HEK293 (cell line): Measurements from ENCODE around the gene METTL25B.

Experiments used
- GLIS2 ChIP-seq: fragments of 450-650 bp; formaldehyde crosslinking; IDR thresholded peaks from 2 replicates; pipeline ENCODE4 v1.5.1; 2016; ENCODE audit warnings: missing biosample characterization, missing genetic modification characterization
- HOXA7 ChIP-seq: sonication (generic); formaldehyde crosslinking; IDR thresholded peaks from 2 replicates; pipeline ENCODE4 v1.8.1; 2022; ENCODE audit warnings: missing genetic modification reagents, borderline replicate concordance
- HOXD13 ChIP-seq: sonication (generic); formaldehyde crosslinking; IDR thresholded peaks from 2 replicates; pipeline ENCODE4 v1.8.0; 2022; ENCODE audit warnings: missing genetic modification reagents, borderline replicate concordance
- INSM2 ChIP-seq: fragments of 450-650 bp; formaldehyde crosslinking; IDR thresholded peaks from 2 replicates; pipeline ENCODE4 v1.5.1; 2016; ENCODE audit warnings: missing biosample characterization, missing genetic modification characterization
- PRDM10 ChIP-seq: fragments of 450-650 bp; formaldehyde crosslinking; IDR thresholded peaks from 2 replicates; pipeline ENCODE4 v1.5.1; 2016; ENCODE audit warnings: missing biosample characterization, missing genetic modification characterization
- PRDM4 ChIP-seq: fragments of 450-650 bp; formaldehyde crosslinking; IDR thresholded peaks from 2 replicates; pipeline ENCODE4 v1.5.1; 2017; ENCODE audit warnings: missing biosample characterization, missing genetic modification characterization
- ZBTB17 ChIP-seq: fragments of 450-650 bp; formaldehyde crosslinking; IDR thresholded peaks from 2 replicates; pipeline ENCODE4 v1.5.1; 2016; ENCODE audit warnings: missing biosample characterization, missing genetic modification characterization
- ZBTB20 ChIP-seq: fragments of 450-650 bp; formaldehyde crosslinking; IDR thresholded peaks from 2 replicates; pipeline ENCODE4 v1.5.1; 2016; ENCODE audit warnings: missing biosample characterization, missing genetic modification characterization
- ZFHX2 ChIP-seq: fragments of 450-650 bp; formaldehyde crosslinking; conservative IDR thresholded peaks from 2 replicates; pipeline ENCODE4 v1.5.1; 2016; ENCODE audit warnings: missing biosample characterization, missing genetic modification characterization
- ZFP37 ChIP-seq: fragments of 450-650 bp; formaldehyde crosslinking; IDR thresholded peaks from 2 replicates; pipeline ENCODE4 v1.5.1; 2016; ENCODE audit warnings: missing biosample characterization, missing genetic modification characterization
- ZNF280D ChIP-seq: fragments of 450-650 bp; formaldehyde crosslinking; IDR thresholded peaks from 2 replicates; pipeline ENCODE4 v1.5.1; 2016; ENCODE audit warnings: missing biosample characterization, missing genetic modification characterization
- ZNF473 ChIP-seq: fragments of 450-650 bp; formaldehyde crosslinking; IDR thresholded peaks from 2 replicates; pipeline ENCODE4 v1.5.1; 2017; ENCODE audit warnings: missing biosample characterization, missing genetic modification characterization
- ZNF518A ChIP-seq: fragments of 450-650 bp; formaldehyde crosslinking; conservative IDR thresholded peaks from 2 replicates; pipeline ENCODE4 v1.5.1; 2016; ENCODE audit warnings: low read depth, missing biosample characterization, missing genetic modification characterization
- ZNF561 ChIP-seq: fragments of 450-650 bp; IDR thresholded peaks from 2 replicates; pipeline ENCODE4 v1.5.1; 2018; ENCODE audit warnings: missing biosample characterization, missing genetic modification characterization, borderline replicate concordance

The METTL25B gene

GRCh38 chr1:156746728-156747631, 18.7 kb downstream of the METTL25B start (continued):
- TF ChIP-seq ZFP37 (tag by site-specific recombination): no peak
- no peak; the same call in 1 of the 2 replicates for TF ChIP-seq ZNF518A
- peak; percentile 63 for TF ChIP-seq PRDM10
- TF ChIP-seq HOXD13: no peak
- peak; percentile 61 for TF ChIP-seq ZFHX2
- TF ChIP-seq ZNF280D (tag by site-specific recombination): no peak
- TF ChIP-seq ZNF561 (tag by site-specific recombination): 0 out of 2 replicates have a peak, but pooled peaks have one; percentile 49
- no peak for TF ChIP-seq HOXA7 (CRISPR knock-in tag)
- TF ChIP-seq ZBTB17: peak; percentile 84; the same call in 1 of the 2 replicates
- peak; percentile 97 for TF ChIP-seq ZBTB20
- TF ChIP-seq PRDM4: no peak
- no peak for TF ChIP-seq INSM2 (tag by site-specific recombination)
- TF ChIP-seq GLIS2 (tag by site-specific recombination): peak; percentile 88
- TF ChIP-seq ZNF473: no peak
